ENCODE measurements around the gene FAM107B. TPM values are rescaled to one million over a fixed set of nuclear protein-coding genes. Genes with fewer than 3 reads are reported as not detected.

FAM107B gene
- total RNA-seq, 1 experiment from 2014 or later: 41.6 TPM

Other genes starting within 250 kb of the FAM107B start
- 1.1 TPM for gene CDNF, start 63.1 kb upstream of the FAM107B start, total RNA-seq (2021; ENCODE audit: unreplicated experiment)
- 19.9 TPM for gene HSPA14, start 63.4 kb upstream of the FAM107B start, total RNA-seq (2021; ENCODE audit: unreplicated experiment)
- 14.3 TPM for gene MSANTD7, start 63.4 kb upstream of the FAM107B start, total RNA-seq (2021; ENCODE audit: unreplicated experiment)
- 26.6 TPM for gene SUV39H2, start 104.0 kb upstream of the FAM107B start, total RNA-seq (2021; ENCODE audit: unreplicated experiment)
- gene DCLRE1C, start 179.2 kb upstream of the FAM107B start, total RNA-seq (2021; ENCODE audit: unreplicated experiment): 14.5 TPM
- gene MEIG1, start 184.5 kb upstream of the FAM107B start, total RNA-seq (2021; ENCODE audit: unreplicated experiment): 1.4 TPM